ENCODE measurements around the gene CASQ1. TPM values are rescaled to one million over a fixed set of nuclear protein-coding genes. Genes with fewer than 3 reads are reported as not detected.
A peak's percentile ranks its signal among the peaks of the same experiment; 100 is the strongest.

CASQ1 gene
- total RNA-seq, 1 experiment from 2014 or later: not detected

GRCh38 chr1:160204526-160205241, 14.3 kb downstream of the CASQ1 start:
- DNase-seq (ENCODE audit: low read depth): no peak

GRCh38 chr1:160205242-160206035, 15.1 kb downstream of the CASQ1 start, which contains the start of gene PEA15:
PEA15 (plus strand) TSS chr1:160205384; CDS start chr1:160211545, 6,161 bp downstream.
- DNase-seq (ENCODE audit: low read depth): peak; percentile 20

- DNase-seq (ENCODE audit: low read depth): peak; percentile 73
These were observed 15.6 kb downstream of the CASQ1 start for GRCh38 chr1:160206036-160206389.

- DNase-seq (ENCODE audit: low read depth): peak; percentile 86
These were observed 16.2 kb downstream of the CASQ1 start for GRCh38 chr1:160206421-160207117.

GRCh38 chr1:160207118-160207650, 16.8 kb downstream of the CASQ1 start:
- DNase-seq (ENCODE audit: low read depth): no peak

- DNase-seq (ENCODE audit: low read depth): no peak
These were observed 17.6 kb downstream of the CASQ1 start for GRCh38 chr1:160207771-160208556.

GRCh38 chr1:160208557-160209320, 18.4 kb downstream of the CASQ1 start:
- DNase-seq (ENCODE audit: low read depth): no peak

GRCh38 chr1:160209321-160210046, 19.1 kb downstream of the CASQ1 start:
- DNase-seq (ENCODE audit: low read depth): no peak

GRCh38 chr1:160210561-160210960, 20.2 kb downstream of the CASQ1 start:
- no peak for DNase-seq (ENCODE audit: low read depth)

GRCh38 chr1:160211046-160211790, 20.8 kb downstream of the CASQ1 start:
- DNase-seq (ENCODE audit: low read depth): no peak

GRCh38 chr1:160214481-160215140, 24.2 kb downstream of the CASQ1 start:
- DNase-seq (ENCODE audit: low read depth): no peak

GRCh38 chr1:160216301-160216700, 25.9 kb downstream of the CASQ1 start:
- no peak for DNase-seq (ENCODE audit: low read depth)

- no peak for DNase-seq (ENCODE audit: low read depth)
These were observed 27.2 kb downstream of the CASQ1 start for GRCh38 chr1:160217481-160218051.

GRCh38 chr1:160219062-160219929, 28.9 kb downstream of the CASQ1 start:
- peak; percentile 43 for DNase-seq (ENCODE audit: low read depth)

GRCh38 chr1:160220301-160220700, 29.9 kb downstream of the CASQ1 start:
- DNase-seq (ENCODE audit: low read depth): no peak

- DNase-seq (ENCODE audit: low read depth): no peak
These were observed 30.7 kb downstream of the CASQ1 start for GRCh38 chr1:160221089-160221488.

GRCh38 chr1:160222546-160222945, 32.2 kb downstream of the CASQ1 start:
- no peak for DNase-seq (ENCODE audit: low read depth)

Data from HT1080 (cell line).